Liver (tissue), 9 donors: ENCODE measurements around the gene CORO2B. TPM values are rescaled to one million over a fixed set of nuclear protein-coding genes. Genes with fewer than 3 reads are reported as not detected.

Source experiments
- DNase-seq: peaks from one replicate; pipeline ENCODE4 v3.0.0-alpha.2; 2017; ENCODE audit warnings: low spot score
- H3K27ac ChIP-seq, 2 donors: one replicate each; pipeline ENCODE4 v1.7.0; 2013; ENCODE audit warnings: inconsistent platforms in 2 of 2, low read length in 2 of 2, control low read depth in 1 of 2, low read depth in 1 of 2, mild to moderate bottlenecking in 1 of 2
- H3K27me3 ChIP-seq, 4 donors: one replicate each; pipeline versions ENCODE4 v1.6.1 to v1.7.0; 2013; ENCODE audit warnings: low read length in 3 of 4, inconsistent platforms in 1 of 4, mild to moderate bottlenecking in 1 of 4, moderate library complexity in 1 of 4; ENCODE audit not compliant: control insufficient read depth in 4 of 4, insufficient read depth in 4 of 4
- H3K36me3 ChIP-seq, 4 donors: one replicate each; pipeline versions ENCODE4 v1.6.1 to v1.7.0; 2013; ENCODE audit warnings: low read length in 3 of 4, mild to moderate bottlenecking in 3 of 4, low read depth in 1 of 4, moderate library complexity in 1 of 4; ENCODE audit not compliant: control insufficient read depth in 4 of 4, insufficient read depth in 3 of 4
- H3K4me1 ChIP-seq, 4 donors: one replicate each; pipeline versions ENCODE4 v1.6.1 to v1.7.0; 2013; ENCODE audit warnings: low read length in 3 of 4, mild to moderate bottlenecking in 3 of 4, moderate library complexity in 1 of 4; ENCODE audit not compliant: control insufficient read depth in 4 of 4, insufficient read depth in 4 of 4
- H3K4me3 ChIP-seq, 3 donors: one replicate each; pipeline versions ENCODE4 v1.6.1 to v1.7.0; 2013; ENCODE audit warnings: low read length in 3 of 3, control low read depth in 1 of 3, low read depth in 1 of 3, mild to moderate bottlenecking in 1 of 3
- H3K9ac ChIP-seq, 2 donors: one replicate each; pipeline ENCODE4 v1.7.0; 2013; ENCODE audit warnings: low read length in 2 of 2, mild to moderate bottlenecking in 2 of 2, moderate library complexity in 2 of 2, control low read depth in 1 of 2, low read depth in 1 of 2
- H3K9me3 ChIP-seq, 4 donors: one replicate each; pipeline versions ENCODE4 v1.6.1 to v1.7.0; 2013; ENCODE audit warnings: low read length in 3 of 4; ENCODE audit not compliant: control insufficient read depth in 4 of 4
- EGR1 ChIP-seq, 2 donors: IDR thresholded peaks; 2 replicates each; pipeline ENCODE4 v1.6.1; 2016 to 2018; ENCODE audit warnings: antibody characterized with exemption in 2 of 2, low read depth in 2 of 2
- FOXA1 ChIP-seq: IDR thresholded peaks from 2 replicates; pipeline ENCODE4 v1.6.1; 2016; ENCODE audit warnings: antibody characterized with exemption
- FOXA2 ChIP-seq: IDR thresholded peaks from 2 replicates; pipeline ENCODE4 v1.6.1; 2016; ENCODE audit warnings: antibody characterized with exemption
- GABPA ChIP-seq, 2 donors: IDR thresholded peaks in 1 of 2; conservative IDR thresholded peaks in 1 of 2; 2 replicates each; pipeline ENCODE4 v1.6.1; 2016; ENCODE audit warnings: antibody characterized with exemption in 2 of 2, mild to moderate bottlenecking in 1 of 2, moderate library complexity in 1 of 2
- HNF4A ChIP-seq, 2 donors: conservative IDR thresholded peaks; 2 replicates each; pipeline ENCODE4 v1.6.1; 2016; ENCODE audit warnings: antibody characterized with exemption in 2 of 2, mild to moderate bottlenecking in 2 of 2
- JUND ChIP-seq, 2 donors: IDR thresholded peaks; 2 replicates each; pipeline ENCODE4 v1.6.1; 2016; ENCODE audit warnings: antibody characterized with exemption in 2 of 2
- NR2F2 ChIP-seq: IDR thresholded peaks from 2 replicates; pipeline ENCODE4 v1.6.1; 2016; ENCODE audit warnings: antibody characterized with exemption
- RAD21 ChIP-seq, 2 donors: IDR thresholded peaks; 2 replicates each; pipeline ENCODE4 v1.6.1; 2016; ENCODE audit warnings: antibody characterized with exemption in 2 of 2, mild to moderate bottlenecking in 2 of 2
- RXRA ChIP-seq, 2 donors: IDR thresholded peaks; 2 replicates each; pipeline ENCODE4 v1.6.1; 2017 to 2018; ENCODE audit warnings: antibody characterized with exemption in 2 of 2, mild to moderate bottlenecking in 1 of 2
- SP1 ChIP-seq: IDR thresholded peaks from 2 replicates; pipeline ENCODE4 v1.6.1; 2018; ENCODE audit warnings: antibody characterized with exemption, mild to moderate bottlenecking
- TAF1 ChIP-seq: conservative IDR thresholded peaks from 2 replicates; pipeline ENCODE4 v1.6.1; 2016; ENCODE audit warnings: antibody characterized with exemption, mild to moderate bottlenecking
- YY1 ChIP-seq: IDR thresholded peaks from 2 replicates; pipeline ENCODE4 v1.6.1; 2016; ENCODE audit warnings: antibody characterized with exemption, mild to moderate bottlenecking
- WGBS: extraction: QIAGEN DNeasy Blood & Tissue Kit; methylation state at CpG from one replicate; pipeline ENCODE4 v1.1.7; 2013; 5-methylcytosine and 5-hydroxymethylcytosine counted together
- polyA plus RNA-seq, 2 donors: library from polyadenylated mRNA; stranded (reverse) in 1 of 2; unstranded in 1 of 2; fragments of 200-250 nt in 1 of 2; fragments of >200 nt in 1 of 2; fragmentation: Nextera tagmentation in 1 of 2; extraction: Ambion mirVana in 1 of 2; gene quantifications; one replicate each; pipeline versions ENCODE4 v1.2.1 to v1.2.3, GENCODE V29; 2013 to 2015
- total RNA-seq, 2 donors: library from RNA; depleted of rRNA; stranded (reverse); fragments of >200 nt; gene quantifications; one replicate each; pipeline ENCODE4 v1.2.3, GENCODE V29; 2014
- TF ChIP-seq, protein P1 (sequence below): IDR thresholded peaks from 2 replicates; pipeline ENCODE4 v1.6.1; 2016; ENCODE audit warnings: antibody characterized with exemption
- TF ChIP-seq, protein P2 (sequence below): IDR thresholded peaks from 2 replicates; pipeline ENCODE4 v1.6.1; 2016; ENCODE audit warnings: antibody characterized with exemption
- TF ChIP-seq, protein P3 (sequence below): fragments of 150-350 bp; IDR thresholded peaks from 2 replicates; pipeline ENCODE4 v1.5.1; 2017; ENCODE audit warnings: improper control_type of control experiment, low read depth, low read length; ENCODE audit not compliant: missing input control
- donor health status: healthy.
- donor health status: healthy.
- donor health status: healthy.
- donor health status: healthy.
- donor health status: healthy.

CORO2B gene
- total and polyA plus RNA-seq, 4 donors = 0.15 to 0.65 (median 0.52) TPM

DNA sequence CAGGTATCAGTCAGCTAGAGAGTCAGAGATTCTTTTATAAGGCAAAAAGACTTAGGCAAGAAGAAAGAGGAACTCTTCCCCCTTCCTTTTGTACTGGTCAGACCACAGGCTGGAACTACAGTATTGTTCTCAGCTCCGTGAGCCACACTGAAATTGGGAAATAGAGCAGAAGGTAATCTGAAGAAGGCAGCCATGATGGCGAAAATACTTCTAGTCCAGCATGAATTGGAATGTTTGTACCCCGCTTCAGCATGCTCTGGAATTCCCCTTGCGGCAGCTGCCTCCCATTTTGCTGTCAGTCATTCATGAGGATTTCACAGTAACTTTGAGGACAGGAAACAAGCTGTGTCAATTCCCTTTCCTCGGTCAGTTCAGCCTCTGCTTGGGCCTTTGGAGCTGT is 96.2 kb downstream of the CORO2B start (continued):
- no peak for TF ChIP-seq TAF1
- no peak for TF ChIP-seq NR2F2
- TF ChIP-seq RAD21 (IDR thresholded peaks at IDR 0.05) = no peak
- no peak for TF ChIP-seq FOXA2
- no peak for TF ChIP-seq RXRA (IDR thresholded peaks at IDR 0.05)
- TF ChIP-seq YY1 = no peak

DNA sequence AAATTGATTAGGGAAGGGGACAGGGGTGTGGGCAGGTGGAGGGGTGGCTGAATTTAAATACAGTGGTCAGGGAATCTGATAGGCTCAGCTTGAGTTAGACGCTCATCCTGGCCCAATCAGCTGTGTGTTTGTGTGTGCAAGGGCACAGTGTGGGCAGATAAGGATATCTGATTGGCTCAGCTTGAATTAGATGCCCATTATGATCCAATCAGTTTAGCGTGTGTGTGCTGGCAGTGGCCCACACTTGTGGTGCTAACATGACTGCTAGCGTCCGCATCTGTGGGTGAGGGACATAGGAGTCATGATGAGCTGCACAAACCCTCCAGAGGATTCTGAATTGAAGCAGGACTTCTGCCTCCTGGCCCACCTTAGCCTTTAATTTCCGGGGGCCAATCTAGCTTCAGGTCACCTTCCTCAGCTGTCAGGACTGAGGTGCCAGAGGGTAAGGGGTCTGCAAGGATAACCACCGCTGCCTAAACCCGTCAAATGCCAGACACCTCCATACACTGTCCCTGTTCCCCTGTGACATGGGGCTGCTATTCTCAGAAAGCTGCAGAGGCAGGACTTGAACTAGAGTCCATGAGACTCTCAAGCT is 97.3 kb downstream of the CORO2B start:
- no peak overlapping the region for H3K27ac ChIP-seq
- no peak for DNase-seq
- TF ChIP-seq FOXA1 (no peak), RXRA (IDR thresholded peaks at IDR 0.05) (no peak), NR2F2 (no peak), TAF1 (no peak), RAD21 (IDR thresholded peaks at IDR 0.05) (no peak), YY1 (no peak), HNF4A (conservative IDR thresholded peaks at IDR 0.05) (no peak)
- TF ChIP-seq, protein P1, sequence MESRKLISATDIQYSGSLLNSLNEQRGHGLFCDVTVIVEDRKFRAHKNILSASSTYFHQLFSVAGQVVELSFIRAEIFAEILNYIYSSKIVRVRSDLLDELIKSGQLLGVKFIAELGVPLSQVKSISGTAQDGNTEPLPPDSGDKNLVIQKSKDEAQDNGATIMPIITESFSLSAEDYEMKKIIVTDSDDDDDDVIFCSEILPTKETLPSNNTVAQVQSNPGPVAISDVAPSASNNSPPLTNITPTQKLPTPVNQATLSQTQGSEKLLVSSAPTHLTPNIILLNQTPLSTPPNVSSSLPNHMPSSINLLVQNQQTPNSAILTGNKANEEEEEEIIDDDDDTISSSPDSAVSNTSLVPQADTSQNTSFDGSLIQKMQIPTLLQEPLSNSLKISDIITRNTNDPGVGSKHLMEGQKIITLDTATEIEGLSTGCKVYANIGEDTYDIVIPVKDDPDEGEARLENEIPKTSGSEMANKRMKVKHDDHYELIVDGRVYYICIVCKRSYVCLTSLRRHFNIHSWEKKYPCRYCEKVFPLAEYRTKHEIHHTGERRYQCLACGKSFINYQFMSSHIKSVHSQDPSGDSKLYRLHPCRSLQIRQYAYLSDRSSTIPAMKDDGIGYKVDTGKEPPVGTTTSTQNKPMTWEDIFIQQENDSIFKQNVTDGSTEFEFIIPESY = no peak
- TF ChIP-seq, protein P2, sequence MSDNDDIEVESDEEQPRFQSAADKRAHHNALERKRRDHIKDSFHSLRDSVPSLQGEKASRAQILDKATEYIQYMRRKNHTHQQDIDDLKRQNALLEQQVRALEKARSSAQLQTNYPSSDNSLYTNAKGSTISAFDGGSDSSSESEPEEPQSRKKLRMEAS = no peak
- TF ChIP-seq, protein P3, sequence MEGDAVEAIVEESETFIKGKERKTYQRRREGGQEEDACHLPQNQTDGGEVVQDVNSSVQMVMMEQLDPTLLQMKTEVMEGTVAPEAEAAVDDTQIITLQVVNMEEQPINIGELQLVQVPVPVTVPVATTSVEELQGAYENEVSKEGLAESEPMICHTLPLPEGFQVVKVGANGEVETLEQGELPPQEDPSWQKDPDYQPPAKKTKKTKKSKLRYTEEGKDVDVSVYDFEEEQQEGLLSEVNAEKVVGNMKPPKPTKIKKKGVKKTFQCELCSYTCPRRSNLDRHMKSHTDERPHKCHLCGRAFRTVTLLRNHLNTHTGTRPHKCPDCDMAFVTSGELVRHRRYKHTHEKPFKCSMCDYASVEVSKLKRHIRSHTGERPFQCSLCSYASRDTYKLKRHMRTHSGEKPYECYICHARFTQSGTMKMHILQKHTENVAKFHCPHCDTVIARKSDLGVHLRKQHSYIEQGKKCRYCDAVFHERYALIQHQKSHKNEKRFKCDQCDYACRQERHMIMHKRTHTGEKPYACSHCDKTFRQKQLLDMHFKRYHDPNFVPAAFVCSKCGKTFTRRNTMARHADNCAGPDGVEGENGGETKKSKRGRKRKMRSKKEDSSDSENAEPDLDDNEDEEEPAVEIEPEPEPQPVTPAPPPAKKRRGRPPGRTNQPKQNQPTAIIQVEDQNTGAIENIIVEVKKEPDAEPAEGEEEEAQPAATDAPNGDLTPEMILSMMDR = no peak
- H3K4me1 ChIP-seq = peaks cover 0 to 7% (median 0%) of the 10 kb centered on the region in 4 donors
- H3K27me3 ChIP-seq = peaks cover 0 to 2% (median 0%) of the 10 kb centered on the region in 4 donors
- 87% methylated on average over 7 of the region's 7 CpGs for WGBS
- H3K9me3 ChIP-seq = no peaks in the 10 kb centered on the region
- no peak overlapping the region for H3K9ac ChIP-seq
- H3K4me3 ChIP-seq = no peak overlapping the region
- H3K36me3 ChIP-seq = no peaks in the 10 kb centered on the region

DNA sequence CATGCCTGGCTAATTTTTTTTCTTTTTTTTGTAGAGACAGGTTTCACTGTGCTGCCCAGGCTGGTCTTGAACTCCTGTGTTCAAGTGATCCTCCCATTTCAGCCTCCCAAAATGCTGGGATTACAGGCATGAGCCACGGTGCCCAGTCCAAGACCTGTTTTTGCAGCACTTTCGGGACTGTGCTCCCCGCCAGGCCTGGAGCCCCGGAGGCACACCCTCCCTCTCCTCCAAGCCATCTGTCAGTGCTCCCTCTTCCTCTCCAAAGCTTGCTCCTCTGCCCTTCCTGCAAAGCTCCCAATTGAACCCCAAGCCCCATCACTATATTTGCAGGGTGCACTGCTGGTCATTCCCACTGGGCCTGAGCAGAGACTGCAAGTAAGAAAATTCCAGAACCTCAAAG is 98.1 kb downstream of the CORO2B start:
- H3K9ac ChIP-seq = no peak overlapping the region
- WGBS = 93% methylated on average over 4 of the region's 4 CpGs

More for the DNA sequence above, 98.1 kb downstream of the CORO2B start:
- peaks cover 0 to 2% (median 0%) of the 10 kb centered on the region in 4 donors for H3K27me3 ChIP-seq
- no peaks in the 10 kb centered on the region for H3K9me3 ChIP-seq
- no peaks in the 10 kb centered on the region for H3K36me3 ChIP-seq
- peaks cover 0 to 7% (median 0%) of the 10 kb centered on the region in 4 donors for H3K4me1 ChIP-seq
- TF ChIP-seq GABPA (IDR thresholded peaks at IDR 0.05 in 1 of 2, conservative IDR thresholded peaks at IDR 0.05 in 1 of 2) (no peak), FOXA1 (no peak), SP1 (no peak), HNF4A (conservative IDR thresholded peaks at IDR 0.05) (no peak), TAF1 (no peak), JUND (IDR thresholded peaks at IDR 0.05) (no peak), RXRA (IDR thresholded peaks at IDR 0.05) (no peak), FOXA2 (no peak), NR2F2 (no peak), EGR1 (IDR thresholded peaks at IDR 0.05; ENCODE audit: low read depth in 2 of 2) (no peak)
- TF ChIP-seq, protein P1 = no peak
- TF ChIP-seq, protein P3 = no peak
- no peak overlapping the region for H3K27ac ChIP-seq
- DNase-seq = no peak
- H3K4me3 ChIP-seq = no peak overlapping the region
